ENCODE data around the gene PRPF31. TPM values are rescaled to one million over a fixed set of nuclear protein-coding genes. Genes with fewer than 3 reads are reported as not detected.
A peak's percentile ranks its signal among the peaks of the same experiment; 100 is the strongest.

The PRPF31 gene
- total and polyA plus RNA-seq, 9 of the 15 experiments (the other 6 are each of a cell fraction or from before 2014, with no cell fraction given), result 5.8 to 92.2 (median 69.2) TPM

DNA sequence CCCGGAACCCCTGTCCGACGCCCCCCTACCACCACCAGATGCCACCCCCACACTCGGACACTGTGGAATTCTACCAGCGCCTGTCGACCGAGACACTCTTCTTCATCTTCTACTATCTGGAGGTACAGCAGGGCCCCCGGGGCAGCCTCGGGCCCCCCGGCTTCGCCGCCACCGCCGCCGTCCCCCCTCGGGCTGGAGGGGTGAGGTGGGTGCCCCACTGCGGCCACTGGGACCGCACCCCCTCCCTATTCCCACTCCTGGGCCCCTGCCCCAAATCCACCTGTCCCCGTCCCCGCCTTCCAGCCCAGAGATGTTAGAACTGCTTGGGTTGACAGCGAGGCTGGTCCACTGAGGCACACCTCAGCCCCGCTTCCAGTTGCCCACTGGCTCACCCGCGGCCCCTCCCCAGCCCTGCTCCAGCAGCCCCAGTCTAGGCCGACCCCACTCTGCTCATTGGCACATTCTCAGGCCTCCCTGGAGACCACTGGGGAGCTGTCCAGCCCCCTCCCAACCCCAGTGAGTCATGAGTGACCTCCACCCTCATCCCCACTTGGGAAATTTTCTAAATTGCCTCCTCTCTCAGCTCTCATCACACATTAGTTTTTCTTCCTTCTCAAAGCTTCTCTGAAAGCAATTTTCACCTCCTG is 37.4 kb downstream of the PRPF31 start:
- Histone ChIP-seq H3K4me1 (replicated peaks in 1 of 2; ENCODE audit: control insufficient read depth in 2 of 2, insufficient read depth in 2 of 2, low read length in 2 of 2) (peaks cover 0 to 8% of the 10 kb centered on the region in 2 experiments; a peak in 2 of 5 replicates), H4K20me1 (replicated peaks; ENCODE audit: control insufficient read depth, insufficient read depth, low read length) (no peaks in the 10 kb centered on the region; the same call in 1 of the 2 replicates), H3K9me1 (ENCODE audit: control insufficient read depth, insufficient read depth, low read length) (no peaks in the 10 kb centered on the region), H3K27ac (ENCODE audit: extremely low read depth, low read depth, low read length) (no peak overlapping the region), H3K4me3 (no peak overlapping the region), H3K36me3 (ENCODE audit: control insufficient read depth, insufficient read depth, low read length) (peaks cover 95% of the 10 kb centered on the region), H3K79me2 (ENCODE audit: control insufficient read depth, insufficient read depth, low read length) (peaks cover under 1% of the 10 kb centered on the region; the same call in 1 of the 3 replicates), H3K27me3 (ENCODE audit: control insufficient read depth in 2 of 2, insufficient read depth in 2 of 2, low read length in 2 of 2) (no peaks in the 10 kb centered on the region), H2AFZ (ENCODE audit: low read depth, low read length) (no peak overlapping the region), H3K4me2 (ENCODE audit: insufficient read depth, low read length) (no peak overlapping the region), H3K9ac (ENCODE audit: insufficient read depth in 1 of 2, low read depth in 2 of 2, low read length in 2 of 2) (no peak overlapping the region), H3K9me3 (replicated peaks; ENCODE audit: control insufficient read depth, insufficient read depth, low read depth, low read length) (no peaks in the 10 kb centered on the region)
- intact Hi-C loops (cut with micrococcal nuclease), result no loop called here
- BruUV-seq (replicated peaks), result no TSS peak
- TF ChIP-seq, protein P1, sequence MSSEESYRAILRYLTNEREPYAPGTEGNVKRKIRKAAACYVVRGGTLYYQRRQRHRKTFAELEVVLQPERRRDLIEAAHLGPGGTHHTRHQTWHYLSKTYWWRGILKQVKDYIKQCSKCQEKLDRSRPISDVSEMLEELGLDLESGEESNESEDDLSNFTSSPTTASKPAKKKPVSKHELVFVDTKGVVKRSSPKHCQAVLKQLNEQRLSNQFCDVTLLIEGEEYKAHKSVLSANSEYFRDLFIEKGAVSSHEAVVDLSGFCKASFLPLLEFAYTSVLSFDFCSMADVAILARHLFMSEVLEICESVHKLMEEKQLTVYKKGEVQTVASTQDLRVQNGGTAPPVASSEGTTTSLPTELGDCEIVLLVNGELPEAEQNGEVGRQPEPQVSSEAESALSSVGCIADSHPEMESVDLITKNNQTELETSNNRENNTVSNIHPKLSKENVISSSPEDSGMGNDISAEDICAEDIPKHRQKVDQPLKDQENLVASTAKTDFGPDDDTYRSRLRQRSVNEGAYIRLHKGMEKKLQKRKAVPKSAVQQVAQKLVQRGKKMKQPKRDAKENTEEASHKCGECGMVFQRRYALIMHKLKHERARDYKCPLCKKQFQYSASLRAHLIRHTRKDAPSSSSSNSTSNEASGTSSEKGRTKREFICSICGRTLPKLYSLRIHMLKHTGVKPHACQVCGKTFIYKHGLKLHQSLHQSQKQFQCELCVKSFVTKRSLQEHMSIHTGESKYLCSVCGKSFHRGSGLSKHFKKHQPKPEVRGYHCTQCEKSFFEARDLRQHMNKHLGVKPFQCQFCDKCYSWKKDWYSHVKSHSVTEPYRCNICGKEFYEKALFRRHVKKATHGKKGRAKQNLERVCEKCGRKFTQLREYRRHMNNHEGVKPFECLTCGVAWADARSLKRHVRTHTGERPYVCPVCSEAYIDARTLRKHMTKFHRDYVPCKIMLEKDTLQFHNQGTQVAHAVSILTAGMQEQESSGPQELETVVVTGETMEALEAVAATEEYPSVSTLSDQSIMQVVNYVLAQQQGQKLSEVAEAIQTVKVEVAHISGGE (CRISPR knock-in tag; IDR thresholded peaks at IDR 0.05), result no peak
- TF ChIP-seq ZNF134 (CRISPR knock-in tag; conservative IDR thresholded peaks at IDR 0.05) (no peak), JUND (IDR thresholded peaks at IDR 0.05; ENCODE audit: borderline replicate concordance, low read depth, low read length) (no peak), JUND (tag; IDR thresholded peaks at IDR 0.05; ENCODE audit: borderline replicate concordance, low read depth, low read length) (no peak), POLR2G (IDR thresholded peaks at IDR 0.05; ENCODE audit: low read depth, low read length) (peak; percentile 26; the same call in 1 of the 2 replicates)
- no peak for FAIRE-seq
- POLR2A ChIA-PET, result interaction anchor here (0.5 to 1.5 kb wide), 3 partner anchors 14 to 86 kb away, joined by 3 to 4 read pairs (median 4); partner anchors contain the start of genes PRPF31 and TFPT
- CTCF ChIA-PET (ENCODE audit: low intra/inter-chr PET ratio), result interaction anchor here (0.6 kb wide), 1 partner anchor 25 kb away, joined by 3 read pairs; no protein-coding TSS in a partner anchor
- no peak for DNase-seq (ENCODE audit: extremely low read depth in 1 of 4, low spot score in 3 of 4)
- no peak for ATAC-seq
- 94% methylated on average over 8 of the region's 25 CpGs for WGBS (ENCODE audit: insufficient coverage, low coverage, missing lambda C conversion rate)
- in situ Hi-C loops (cut with MboI), result no loop called here
